Renal cortical epithelial cell (primary cell): Measurements from ENCODE around the gene MIA. TPM values are rescaled to one million over a fixed set of nuclear protein-coding genes. Genes with fewer than 3 reads are reported as not detected.
"Not testable (repeated sequence)": the region's sequence is repeated elsewhere in the genome, so short reads cannot be mapped to it uniquely, and the experiment has no call there.

Experiments used
- DNase-seq: peaks from one replicate; pipeline ENCODE4 v3.0.0-alpha.2; 2011; ENCODE audit warnings: low read depth
- total RNA-seq: library from RNA; depleted of rRNA; stranded (reverse); fragments of >200 nt; gene quantifications from 2 replicates; pipeline ENCODE4 v1.2.3, GENCODE V29; 2014

The MIA gene
- total RNA-seq: not detected in 2 replicates

DNA sequence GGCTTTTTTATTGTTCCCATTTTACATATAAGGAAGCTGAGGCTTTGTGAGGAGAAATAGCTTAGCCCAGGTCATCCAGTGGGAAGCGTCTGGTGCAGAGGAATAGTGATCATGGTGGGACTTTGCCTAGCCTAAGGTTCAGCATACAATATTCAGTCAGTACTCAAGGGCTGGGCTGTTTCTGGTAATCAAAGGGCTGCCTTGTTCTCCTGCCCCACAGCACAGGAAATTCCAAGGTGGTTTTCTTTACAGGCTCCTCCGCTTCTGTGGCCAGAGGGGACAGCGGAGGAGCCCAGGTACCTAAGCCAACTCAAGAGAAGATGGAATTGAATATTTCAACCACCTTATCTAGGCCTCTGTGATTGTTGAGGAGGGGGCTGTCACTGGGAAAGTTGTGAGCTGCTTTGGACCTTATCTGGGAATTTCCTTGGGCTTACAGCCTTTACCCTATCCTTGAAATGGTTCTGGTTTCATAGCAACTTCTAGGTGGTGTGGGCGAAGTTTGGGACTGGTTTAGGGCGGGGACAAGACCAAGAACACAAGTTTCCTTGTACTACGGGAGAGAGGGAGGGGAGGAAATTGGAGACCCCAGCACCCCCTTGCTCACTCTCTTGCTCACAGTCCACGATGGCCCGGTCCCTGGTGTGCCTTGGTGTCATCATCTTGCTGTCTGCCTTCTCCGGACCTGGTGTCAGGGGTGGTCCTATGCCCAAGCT lies at the start of gene MIA:
MIA (plus strand) TSS at position 606 of the 716 bp plus-strand sequence; CDS start at position 628, 22 bp downstream.
- no peak for DNase-seq

DNA sequence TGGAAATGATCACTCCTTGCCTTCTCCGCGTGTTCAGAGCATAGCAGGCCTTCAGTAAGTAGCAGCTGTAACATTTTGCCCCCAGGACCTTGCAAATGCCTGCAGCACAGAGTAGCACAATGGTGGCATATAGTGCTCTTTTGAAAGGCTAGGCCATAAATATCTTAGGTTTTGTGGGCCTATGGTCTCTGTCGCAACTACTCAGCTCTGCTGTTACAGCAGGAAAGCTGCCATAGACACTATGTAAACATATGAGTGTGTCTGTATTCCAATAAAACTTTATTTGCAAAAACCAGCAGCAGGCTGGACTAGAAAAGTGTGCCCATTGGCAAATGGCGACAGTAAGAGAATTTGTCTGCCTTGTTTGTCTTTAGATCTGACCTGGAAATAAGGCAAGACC lies 49.0 kb upstream of the MIA start:
- no peak for DNase-seq

GRCh38 chr19:40730065-40730464 lies 45.3 kb upstream of the MIA start:
- not testable (repeated sequence) for DNase-seq

DNA sequence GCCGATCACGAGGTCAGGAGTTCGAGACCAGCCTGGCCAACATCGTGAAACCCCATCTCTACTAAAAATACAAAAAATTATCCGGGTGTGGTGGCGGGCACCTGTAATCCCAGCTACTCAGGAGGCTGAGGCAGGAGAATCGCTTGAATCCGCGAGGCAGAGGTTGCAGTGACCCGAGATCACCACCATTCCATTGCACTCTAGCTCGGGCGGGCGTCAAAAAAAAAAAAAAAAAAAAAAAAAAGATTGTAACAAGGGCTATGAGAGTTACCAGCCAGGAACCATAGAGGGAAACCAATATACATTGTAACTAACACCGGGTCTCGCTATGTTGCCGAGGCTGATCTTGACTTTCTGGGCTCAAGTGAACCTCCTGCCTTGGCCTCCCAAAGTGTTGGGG lies 43.0 kb upstream of the MIA start:
- DNase-seq: not testable (repeated sequence)

DNA sequence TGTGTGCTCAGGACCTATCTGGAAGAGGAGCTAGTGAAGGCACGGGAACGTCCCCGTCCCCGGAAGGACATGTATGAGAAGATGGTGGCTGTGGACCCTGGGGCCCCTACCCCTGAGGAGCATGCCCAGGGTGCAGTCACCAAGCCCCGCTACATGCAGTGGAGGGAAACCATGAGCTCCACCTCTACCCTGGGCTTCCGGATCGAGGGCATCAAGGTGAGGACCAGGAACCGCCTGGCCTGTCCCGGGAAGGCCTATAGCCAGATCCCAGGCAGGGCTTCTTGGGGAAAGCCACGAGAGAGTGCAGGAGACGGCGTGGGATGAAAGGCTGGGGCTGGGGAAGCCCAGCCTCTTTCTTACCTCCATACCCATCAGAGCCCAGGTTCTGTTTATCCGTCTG lies 42.2 kb upstream of the MIA start:
- DNase-seq: no peak

GRCh38 chr19:40735013-40735771 lies 40.1 kb upstream of the MIA start:
- DNase-seq: no peak

DNA sequence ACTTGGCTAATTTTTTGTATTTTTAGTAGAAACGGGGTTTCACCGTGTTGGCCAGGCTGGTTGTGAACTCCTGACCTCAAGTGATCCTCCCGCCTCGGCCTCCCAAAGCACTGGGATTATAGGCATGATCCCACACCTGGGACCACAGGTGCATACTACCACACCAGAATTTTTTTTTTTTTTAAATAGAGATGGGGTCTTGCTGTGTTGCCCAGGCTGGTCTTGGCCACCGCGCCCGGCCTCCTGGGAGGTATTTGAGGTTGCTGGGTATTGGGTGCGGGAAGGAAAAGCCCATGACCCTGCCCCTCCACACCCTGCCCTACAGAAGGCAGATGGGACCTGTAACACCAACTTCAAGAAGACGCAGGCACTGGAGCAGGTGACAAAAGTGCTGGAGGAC lies 38.7 kb upstream of the MIA start:
- DNase-seq: no peak

DNA sequence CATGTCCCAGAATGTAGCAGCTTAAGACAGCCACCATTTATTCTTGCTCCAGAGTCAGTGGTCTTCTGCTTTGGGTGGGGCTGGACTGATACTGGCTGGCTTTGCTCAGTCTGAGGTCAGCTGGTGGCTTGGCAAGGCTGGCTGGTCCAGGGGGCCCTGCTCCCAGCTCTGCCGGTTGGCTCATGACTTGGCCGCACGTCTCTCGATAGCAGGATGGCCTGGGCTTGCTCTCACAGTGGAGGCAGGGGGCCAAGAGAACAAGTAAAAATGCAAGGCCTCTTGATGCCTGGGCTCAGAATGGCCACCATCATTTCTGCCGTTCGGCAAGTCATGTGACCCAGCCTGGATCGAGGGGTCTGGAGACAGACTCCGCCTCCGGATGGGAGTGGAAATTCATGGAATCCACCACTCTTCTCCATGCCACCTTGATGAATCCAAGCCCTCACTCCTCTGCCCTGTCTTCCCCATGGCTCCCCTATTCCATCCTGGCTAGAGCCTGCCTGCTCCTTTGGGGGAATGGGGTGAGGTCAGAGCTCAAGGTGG lies 38.1 kb upstream of the MIA start:
- no peak for DNase-seq

GRCh38 chr19:40739030-40739839 lies 36.1 kb upstream of the MIA start:
- no peak for DNase-seq

GRCh38 chr19:40739871-40740703 lies 35.2 kb upstream of the MIA start:
- no peak for DNase-seq

DNA sequence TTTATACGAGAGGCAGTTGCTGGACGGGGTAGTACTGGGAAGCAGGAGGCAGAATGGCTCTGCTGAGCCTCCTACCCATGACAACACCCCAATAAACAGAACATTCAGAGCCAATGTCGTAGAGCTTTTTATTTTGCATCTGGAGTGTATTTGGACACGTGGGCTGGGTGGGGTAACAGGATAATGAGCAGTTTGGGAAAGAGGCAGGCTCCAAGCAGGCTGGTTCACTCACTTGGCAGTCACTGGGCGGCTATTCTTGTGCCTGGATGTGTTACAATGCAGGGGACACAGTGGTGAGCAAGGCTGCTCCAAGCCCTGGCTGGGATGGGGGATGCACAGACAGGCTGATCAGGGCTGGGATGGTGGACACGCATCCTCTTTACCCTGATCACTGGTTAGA lies 34.6 kb upstream of the MIA start:
- DNase-seq: no peak

DNA sequence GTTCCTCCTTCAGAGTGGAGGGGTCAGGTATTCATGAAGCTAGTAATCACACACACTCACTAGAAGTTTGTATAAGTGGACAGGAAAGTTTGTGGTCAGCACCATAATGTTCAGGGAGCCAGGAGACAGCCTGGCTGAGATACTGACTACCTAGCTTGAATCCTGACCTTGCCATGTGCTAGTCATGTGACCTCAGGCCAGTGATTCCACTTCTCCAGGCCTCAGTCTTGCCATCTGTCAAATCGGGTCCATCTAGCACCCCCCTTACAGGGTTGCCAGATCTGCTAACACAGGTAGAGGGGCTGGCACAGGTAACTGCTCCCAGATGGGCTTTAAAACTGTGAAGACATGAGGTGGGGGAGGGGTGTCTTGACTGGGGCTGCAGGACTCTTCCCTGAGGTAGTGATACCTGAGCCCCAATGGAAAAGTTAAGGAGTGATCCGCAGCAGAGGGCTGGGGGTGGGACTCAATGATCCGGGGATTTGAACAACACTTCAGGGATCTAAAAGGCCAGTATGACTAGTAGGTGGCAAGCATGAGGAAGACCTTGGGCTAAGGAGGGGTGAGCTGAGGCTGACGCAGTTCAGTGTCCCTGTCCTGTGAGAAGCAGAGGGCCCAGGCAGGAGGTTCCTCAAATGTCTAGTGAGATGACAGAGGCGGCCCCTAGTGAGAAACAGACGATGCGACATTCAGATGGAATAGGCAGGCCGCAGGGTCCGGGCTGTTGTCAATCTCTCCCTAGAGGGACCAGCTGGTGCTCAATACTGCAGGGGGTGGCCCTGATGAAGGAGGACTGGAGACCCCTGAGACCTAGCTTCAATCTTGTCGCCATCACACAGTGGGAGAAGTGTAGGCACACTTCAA lies 33.6 kb upstream of the MIA start:
- DNase-seq: no peak

DNA sequence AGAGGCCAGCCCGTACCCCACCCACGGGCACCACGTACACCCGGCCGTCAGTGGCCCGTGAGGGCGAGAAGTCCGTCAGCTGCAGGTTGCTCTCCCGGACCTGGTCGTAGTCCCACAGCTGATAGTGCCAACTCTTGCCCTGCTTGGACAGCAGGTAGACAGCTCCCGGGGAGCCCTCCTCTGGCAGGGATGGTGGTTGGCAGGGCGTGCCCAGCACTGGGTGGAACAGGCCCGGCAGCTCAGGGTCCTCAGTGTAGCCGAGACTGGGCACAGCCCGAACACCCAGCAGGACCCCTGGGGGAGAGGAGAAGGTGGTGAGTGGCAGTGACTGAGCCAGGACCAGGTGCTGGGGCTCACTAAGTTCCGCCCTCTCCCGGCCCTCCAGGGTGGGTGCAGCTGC lies 32.8 kb upstream of the MIA start:
- no peak for DNase-seq

DNA sequence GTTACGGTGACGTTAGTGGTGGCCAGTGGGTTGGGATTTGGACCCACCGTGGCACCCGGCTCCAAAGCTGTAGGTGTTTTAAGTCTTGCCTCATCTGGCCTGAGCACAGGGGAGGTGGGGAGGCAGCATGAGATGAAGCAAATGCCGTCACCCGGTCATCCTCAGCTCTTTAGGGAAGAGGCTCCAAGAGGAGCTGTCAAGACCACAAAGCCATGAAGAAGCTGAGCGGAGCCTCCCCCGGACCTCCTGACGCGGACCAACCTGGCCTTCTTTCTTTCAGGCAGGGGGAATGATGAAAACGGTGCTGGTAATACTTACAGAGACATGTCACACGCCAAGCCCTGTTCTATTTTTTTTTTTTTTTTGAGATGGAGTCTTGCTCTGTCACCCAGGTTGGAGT lies 32.4 kb upstream of the MIA start:
- DNase-seq: no peak

DNA sequence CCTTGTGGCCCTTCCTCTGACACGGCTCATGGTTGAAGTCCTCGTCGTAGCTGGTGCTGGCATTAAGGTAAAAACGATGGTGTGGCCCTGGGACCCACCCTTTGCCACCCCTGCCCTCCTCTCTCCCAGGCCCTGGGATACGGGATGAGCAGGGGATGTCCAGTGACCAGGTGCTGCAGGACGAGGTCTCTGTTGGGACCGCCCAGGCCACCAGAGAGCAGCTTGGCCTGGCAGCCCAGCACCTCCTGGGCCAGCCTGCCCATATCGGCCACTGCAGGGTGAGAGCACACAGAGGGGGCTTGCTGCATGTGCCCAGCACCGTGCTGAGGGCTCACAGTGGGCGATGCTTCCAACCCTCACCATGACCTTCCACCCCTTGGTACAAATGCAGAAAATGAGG lies 31.4 kb upstream of the MIA start:
- DNase-seq: no peak

- DNase-seq: no peak
Measured at GRCh38 chr19:40744554-40745401, 30.5 kb upstream of the MIA start.

DNA sequence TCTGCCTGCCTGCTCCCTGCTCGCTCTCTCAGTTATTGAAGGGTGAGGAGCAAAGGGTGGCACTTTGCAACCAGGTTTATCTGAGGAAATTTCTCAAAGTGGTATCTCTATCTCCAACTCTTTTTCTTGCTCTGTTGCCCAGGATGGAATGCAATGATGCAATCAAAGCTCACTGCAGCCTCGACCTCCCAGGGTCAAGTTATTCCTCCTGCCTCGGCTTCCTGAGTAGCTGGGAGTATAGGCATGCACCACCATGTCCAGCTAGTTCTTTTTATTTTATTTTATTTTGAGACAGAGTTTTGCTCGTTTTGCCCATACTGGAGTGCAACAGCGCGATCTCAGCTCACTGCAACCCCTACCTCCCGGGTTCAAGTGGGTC lies 29.9 kb upstream of the MIA start:
- peak; percentile 77 for DNase-seq

- DNase-seq: no peak
Measured at GRCh38 chr19:40747536-40747935, 27.8 kb upstream of the MIA start.

GRCh38 chr19:40750058-40750873 lies 25.1 kb upstream of the MIA start, which contains the start of gene ACTMAP:
TSS of gene ACTMAP (minus strand) at chr19:40750477. CDS start at chr19:40749803, 674 bp downstream.
- peak; percentile 98 for DNase-seq
